ENCODE results near the gene KREMEN2.
A peak's percentile ranks its signal among the peaks of the same experiment; 100 is the strongest.
"Not testable (repeated sequence)": the region's sequence is repeated elsewhere in the genome, so short reads cannot be mapped to it uniquely, and the experiment has no call there.

KREMEN2 gene, protein sequence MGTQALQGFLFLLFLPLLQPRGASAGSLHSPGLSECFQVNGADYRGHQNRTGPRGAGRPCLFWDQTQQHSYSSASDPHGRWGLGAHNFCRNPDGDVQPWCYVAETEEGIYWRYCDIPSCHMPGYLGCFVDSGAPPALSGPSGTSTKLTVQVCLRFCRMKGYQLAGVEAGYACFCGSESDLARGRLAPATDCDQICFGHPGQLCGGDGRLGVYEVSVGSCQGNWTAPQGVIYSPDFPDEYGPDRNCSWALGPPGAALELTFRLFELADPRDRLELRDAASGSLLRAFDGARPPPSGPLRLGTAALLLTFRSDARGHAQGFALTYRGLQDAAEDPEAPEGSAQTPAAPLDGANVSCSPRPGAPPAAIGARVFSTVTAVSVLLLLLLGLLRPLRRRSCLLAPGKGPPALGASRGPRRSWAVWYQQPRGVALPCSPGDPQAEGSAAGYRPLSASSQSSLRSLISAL

DNA sequence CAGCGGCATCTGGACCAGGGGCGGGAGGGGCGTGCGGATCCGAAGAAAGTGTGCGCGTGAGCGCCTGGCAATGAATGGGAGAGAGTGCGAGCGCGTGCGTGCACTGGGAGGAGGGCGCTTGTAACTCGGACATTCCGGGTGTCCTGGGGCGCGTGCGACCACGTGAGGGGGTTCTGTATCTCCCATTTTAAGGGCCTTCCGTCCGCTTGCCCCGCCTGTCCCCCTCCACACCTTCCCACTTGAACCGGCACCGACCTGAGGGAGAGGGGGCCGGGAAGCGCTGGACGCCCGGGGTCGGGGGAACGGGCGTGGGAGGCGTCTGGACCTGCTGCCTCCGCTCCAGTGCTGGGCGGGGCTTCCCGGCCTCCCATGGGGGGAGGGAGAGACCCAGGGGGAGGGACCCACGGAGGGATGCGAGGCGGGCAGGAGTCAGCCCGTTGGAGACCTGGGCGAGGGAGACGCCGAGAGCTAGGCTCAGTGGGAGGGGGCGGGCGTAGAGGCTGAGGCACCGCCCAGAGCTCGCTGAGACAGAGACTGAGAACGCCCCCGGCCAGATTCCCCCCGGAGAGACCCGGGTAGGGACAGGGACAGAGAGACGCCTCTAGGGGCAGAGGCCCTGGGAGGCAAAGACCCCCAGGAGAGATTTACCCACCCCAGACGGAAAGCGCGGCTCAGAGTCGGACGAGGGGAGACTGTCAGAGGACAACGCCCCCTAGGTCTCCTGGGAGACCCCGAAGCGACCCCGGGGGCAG lies at the start of gene KREMEN2:
Gene KREMEN2, plus strand, starts transcription at position 553 of the 752 bp plus-strand sequence. CDS start 246 bp downstream, outside the sequence.
- no peak for DNase-seq (ENCODE audit: low spot score)

DNA sequence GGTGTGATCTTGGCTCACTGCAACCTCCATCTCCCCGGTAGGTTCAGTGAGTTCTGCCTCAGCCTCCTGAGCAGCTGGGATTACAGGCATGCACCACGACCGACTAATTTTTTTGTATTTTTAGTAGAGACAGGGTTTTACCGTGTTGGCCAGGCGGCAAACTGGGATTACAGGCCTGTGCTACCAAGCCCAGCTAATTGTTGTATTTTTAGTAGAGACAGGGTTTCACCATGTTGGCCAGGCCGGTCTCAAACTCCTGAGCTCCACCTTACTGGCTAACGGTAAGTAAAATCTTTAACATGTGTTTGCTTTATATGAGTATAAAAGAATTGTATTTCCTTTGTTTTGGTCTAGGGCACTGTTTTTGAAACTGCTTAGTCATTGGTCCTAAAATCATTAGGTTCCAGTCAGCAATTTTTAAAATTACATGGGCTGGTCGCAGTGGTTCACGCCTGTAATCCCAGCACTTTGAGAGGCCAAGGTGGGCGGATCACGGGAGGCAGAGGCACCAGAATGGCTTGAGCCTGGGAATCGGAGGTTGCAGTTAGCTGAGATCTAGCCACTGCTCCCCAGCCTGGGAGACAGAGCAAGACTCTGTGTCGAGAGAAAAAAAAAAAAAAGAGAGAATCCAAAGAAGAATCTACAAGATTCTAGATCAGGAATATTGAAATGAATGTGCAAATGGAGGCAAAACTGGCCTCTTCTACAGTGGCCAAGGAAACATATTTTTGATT lies 48.7 kb upstream of the KREMEN2 start:
- no peak for DNase-seq (ENCODE audit: low spot score)

DNA sequence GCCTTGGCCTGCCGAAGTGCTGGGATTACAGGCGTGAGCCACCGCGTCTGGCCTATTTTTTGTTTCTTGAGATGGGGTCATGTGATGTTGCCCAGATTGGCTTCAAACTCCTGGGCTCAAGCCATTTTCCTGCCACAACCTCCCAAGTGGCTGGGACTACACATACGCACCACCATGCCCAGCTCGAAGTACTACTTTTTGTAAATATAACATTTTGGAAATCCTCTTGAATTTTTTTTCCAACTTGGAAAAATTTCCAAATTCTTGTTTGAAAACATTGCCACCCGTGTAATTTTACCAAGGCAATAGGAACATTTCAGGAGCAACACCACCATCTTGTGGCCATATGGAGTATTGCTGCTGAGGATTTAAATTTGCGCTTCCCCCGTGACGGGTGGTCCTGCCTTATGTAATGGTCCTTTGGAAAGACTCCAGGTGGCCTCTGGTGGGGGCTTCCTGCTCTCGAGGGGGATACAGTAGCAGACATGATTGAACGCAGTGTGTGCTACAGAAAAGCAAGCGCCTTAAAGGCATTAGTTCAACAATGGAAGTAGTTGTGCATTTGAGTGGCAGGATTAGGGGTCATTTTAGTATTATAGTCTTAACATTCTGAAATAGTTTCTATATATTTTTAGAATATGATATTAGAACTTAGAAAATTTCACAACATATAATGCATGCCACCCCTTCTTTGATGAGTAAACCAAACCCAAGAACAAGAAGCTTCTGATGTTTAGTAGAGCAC lies 44.4 kb upstream of the KREMEN2 start:
- DNase-seq (ENCODE audit: low spot score): peak; percentile 48

DNA sequence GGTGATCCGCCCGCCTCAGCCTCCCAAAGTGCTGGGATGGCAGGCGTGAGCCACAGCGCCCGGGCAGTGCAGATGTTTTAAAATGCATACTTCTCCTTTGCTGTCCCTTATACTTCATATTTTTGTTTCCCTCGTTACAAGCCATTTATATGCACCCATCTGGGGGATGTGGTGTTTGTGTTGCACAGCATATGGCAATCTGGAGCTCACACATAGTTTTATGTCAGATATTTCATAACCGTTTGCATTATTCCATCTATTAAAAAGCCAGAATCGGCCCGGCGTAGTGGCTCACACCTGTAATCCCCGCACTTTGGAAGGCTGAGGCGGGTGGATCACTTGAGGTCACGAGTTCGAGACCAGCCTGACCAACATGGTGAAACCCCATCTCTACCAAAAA lies 40.6 kb upstream of the KREMEN2 start:
- no peak for DNase-seq (ENCODE audit: low spot score)

DNA sequence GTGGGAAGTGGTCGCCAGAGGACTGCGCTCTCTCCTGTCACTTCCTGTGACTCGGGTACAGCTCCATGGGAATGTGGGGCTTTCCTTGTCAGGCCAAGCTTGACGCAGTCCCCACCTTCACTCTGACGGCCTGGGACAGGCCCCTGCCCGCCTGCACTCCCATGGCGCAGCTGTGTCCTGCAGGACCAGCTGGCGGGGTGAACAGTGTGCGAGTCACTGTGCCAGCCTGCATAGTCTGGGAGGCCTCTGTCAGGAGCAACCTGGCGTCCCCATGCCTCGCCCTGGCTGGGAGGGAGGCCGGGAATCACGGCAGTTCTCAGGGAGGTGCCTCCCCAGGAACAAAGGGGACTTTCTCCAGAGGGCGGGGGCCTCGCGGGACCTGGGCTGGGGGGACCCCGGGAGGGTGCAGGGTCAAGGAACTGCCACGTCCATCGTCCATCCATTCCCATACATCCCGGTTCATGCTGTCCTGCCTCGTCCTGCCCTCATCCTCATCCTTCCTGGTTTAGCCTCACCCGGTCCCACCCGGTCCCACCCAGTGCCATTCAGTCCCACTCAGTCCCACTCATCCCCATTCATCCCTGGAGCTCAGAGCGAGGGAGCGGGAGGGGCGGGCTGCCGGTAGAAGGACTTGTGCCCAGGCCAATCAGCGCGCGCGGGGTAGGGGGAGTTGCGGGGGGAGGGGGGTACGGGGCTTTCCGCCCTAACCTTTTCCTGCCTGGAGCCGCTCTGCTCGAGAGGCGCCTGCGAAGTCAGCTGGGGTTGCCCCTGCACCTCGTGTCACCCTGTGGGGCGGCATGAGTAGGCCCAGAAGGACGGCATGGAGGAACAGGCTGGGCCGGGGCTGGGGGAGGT lies 38.9 kb upstream of the KREMEN2 start:
- no peak for DNase-seq (ENCODE audit: low spot score)

DNA sequence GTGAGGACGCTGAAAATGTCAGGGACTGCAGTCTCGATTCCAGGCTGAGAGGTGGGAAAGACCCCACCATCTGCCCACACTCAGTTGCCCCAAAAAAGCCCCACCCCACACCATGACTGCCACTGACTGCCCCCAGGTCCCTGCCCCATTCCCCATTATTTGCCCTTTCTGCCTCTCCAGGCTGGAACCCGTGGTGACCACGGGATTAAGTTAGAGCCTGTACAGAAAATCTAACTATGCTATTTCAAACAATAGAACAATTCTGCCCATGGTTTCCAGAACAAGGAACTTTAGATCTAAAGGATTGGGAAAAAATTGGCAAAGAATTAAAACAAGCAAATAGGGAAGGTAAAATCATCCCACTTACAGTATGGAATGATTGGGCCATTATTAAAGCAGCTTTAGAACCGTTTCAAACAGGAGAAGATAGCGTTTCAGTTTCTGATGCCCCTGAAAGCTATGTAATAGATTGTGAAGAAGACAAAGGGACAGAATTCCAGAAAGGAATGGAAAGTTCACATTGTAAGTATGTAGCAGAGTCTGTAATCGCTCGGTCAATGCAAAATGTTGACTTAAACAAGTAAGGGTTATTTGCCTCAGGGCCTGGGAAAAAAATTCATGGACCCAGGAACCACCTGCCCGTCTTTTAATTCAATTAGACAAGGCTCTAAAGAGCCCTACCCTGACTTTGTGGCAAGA lies 38.0 kb upstream of the KREMEN2 start:
- DNase-seq (ENCODE audit: low spot score): no peak

DNA sequence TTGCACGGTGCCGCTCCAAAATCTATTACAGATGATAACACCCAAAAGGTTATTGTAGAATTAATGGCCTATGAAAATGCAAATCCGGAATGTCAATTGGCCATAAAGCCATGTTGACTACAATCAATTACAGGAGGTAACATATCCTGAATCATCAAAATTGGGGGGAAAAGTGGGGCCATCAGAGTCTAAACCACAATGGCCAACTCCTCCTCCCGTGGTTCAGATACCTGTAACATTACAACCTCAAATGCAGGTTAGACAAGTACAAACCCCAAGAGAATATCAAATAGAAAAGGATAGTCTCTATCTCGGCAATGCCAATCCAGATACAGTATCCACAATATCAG lies 37.5 kb upstream of the KREMEN2 start:
- DNase-seq (ENCODE audit: low spot score): no peak

DNA sequence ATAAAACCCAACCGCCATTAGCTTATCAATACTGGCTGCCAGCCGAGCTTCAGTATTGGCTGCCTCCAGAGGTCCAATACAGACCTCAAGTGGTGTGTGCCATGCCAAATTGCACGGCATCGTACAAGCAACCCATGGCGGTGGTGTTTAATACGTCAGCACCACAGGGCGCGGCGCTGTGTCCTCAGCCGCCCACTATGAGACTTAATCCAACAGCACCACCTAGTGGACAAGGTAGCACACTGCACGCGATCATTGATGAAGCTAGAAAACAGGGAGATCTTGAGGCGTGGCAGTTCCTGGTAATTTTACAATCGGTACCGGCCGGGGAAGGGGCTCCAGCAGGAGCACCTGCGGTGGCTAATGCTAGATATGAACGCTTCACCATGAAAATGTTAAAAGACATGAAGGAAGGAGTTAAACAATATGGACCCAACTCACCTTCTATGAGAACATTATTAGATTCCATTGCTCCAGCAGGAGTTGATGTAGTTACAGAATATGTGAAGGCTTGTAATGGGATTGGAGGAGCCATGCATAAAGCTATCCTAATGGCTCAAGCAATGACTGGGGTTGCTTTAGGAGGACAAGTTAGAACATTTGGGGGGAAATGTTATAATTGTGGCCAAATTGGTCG lies 36.9 kb upstream of the KREMEN2 start:
- DNase-seq (ENCODE audit: low spot score): peak; percentile 79

DNA sequence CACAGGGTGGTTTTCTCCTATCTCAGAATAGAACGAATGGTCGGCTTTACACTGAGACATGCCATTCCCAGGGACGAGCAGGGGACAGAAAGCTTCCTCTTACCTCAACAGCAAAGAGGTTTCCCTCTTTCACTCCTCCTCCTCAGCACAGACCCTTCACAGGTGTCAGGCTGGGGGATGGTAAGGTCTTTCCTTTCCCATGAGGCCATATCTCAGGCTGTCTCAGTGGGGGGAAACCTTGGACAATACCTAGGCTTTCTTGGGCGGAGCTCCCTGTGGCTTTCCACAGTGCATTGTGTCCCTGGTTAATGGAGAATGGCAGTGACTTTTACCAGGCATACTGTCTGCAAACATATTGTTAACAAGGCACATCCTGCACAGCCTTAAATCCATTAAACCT lies 35.9 kb upstream of the KREMEN2 start:
- not testable (repeated sequence) for DNase-seq (ENCODE audit: low spot score)

DNA sequence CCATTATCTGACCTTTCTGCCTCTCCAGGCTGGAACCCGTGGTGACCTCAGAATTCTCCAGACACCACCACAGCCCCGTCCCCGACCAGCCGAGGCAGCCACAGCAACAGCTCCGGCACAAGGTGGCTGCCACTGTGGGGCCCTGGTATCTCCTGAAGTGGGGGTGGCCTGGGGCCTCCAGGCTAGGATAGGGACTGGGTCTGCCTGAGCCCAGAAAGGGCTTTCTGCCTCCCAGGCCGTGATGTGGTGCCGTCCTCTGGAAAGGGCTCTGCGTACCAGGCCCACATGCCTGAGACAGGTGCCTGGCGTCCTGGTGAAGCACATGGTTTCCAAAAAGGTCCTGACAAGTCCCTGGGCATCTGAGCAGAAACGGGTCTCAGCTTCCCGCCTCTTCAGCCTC lies 35.3 kb upstream of the KREMEN2 start:
- no peak for DNase-seq (ENCODE audit: low spot score)

DNA sequence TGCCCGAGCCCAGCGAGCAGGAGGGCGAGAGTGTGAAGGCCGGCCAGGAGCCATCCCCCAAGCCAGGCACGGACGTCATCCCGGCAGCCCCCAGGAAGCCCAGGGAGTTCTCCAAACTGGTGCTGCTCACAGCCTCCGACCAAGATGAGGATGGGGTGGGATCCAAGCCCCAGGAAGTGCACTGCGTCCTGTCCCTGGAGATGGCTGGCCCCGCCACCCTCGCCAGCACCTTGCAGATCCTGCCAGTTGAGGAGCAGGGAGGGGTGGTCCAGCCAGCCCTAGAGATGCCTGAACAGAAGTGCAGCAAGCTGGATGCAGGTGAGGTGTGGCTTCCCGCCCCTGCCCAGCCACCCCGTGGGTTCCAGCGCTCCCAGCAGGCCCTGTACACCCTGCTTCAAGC lies 34.4 kb upstream of the KREMEN2 start:
- DNase-seq (ENCODE audit: low spot score): no peak

DNA sequence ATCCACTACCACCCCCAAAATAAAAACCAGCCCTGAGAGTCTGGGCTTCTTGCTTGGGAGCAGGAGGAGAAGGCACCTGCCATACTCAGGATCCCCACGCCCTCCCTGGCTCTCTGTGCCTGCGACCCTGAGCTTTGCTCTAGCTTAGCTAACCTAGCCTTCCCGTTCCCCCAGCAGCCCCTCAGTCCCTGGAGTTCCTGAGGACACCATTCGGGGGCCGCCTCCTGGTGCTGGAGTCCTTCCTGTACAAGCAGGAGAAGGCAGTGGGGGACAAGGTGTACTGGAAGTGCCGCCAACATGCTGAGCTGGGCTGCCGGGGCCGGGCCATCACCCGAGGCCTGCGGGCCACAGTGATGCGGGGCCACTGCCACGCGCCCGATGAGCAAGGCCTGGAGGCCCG lies 33.8 kb upstream of the KREMEN2 start:
- DNase-seq (ENCODE audit: low spot score): no peak

DNA sequence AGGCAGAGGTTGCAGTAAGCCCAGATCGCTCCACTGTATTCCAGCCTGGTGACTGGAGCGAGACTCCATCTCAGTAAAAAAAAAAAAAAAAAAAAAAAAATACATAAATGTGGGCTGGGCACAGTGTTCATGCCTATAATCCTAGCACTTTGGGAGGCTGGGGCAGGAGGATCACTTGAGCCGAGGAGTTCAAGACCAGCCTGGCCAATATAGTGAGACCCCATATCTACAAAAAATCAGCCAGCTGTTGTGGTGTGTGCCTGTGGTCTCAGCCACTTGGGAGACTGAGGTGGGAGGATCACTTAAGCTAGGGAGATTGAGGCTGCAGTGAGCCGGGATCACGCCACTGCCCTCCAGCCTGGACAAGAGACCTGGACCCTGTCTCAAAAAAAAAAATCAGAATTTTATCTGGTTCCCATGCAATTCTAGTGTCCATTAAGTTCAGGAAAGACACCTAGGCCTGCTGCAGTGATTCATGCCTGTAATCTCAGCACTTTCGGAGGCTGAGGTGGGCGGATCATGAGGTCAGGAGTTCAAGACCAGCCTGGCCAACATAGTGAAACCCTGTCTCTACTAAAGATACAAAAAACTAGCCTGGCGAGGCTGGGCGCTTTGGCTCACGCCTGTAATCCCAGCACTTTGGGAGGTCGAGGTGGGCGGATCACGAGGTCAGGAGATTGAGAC lies 32.7 kb upstream of the KREMEN2 start:
- DNase-seq (ENCODE audit: low spot score): not testable (repeated sequence)

DNA sequence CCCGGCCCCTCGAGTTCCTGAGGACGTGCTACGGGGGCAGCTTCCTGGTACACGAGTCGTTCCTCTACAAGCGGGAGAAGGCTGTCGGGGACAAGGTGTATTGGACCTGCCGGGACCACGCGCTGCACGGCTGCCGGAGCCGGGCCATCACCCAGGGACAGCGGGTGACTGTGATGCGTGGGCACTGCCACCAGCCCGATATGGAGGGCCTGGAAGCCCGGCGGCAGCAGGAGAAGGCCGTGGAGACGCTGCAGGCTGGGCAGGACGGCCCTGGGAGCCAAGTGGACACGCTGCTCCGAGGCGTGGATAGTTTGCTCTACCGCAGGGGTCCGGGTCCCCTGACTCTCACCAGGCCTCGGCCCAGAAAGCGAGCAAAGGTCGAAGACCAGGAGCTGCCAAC lies 30.9 kb upstream of the KREMEN2 start:
- DNase-seq (ENCODE audit: low spot score): no peak

DNA sequence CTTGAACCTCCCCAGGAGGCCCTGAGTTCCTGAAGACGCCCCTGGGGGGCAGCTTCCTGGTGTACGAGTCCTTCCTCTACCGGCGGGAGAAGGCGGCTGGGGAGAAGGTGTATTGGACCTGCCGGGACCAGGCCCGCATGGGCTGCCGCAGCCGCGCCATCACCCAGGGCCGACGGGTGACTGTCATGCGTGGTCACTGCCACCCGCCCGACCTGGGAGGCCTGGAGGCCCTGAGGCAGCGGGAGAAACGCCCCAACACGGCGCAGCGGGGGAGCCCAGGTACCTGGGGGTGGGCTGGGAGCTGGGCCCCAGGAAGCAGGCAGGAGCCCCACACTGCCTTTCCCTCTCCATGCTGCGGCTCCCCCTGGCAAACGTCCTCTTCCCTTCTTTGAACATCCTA lies 30.4 kb upstream of the KREMEN2 start:
- no peak for DNase-seq (ENCODE audit: low spot score)

DNA sequence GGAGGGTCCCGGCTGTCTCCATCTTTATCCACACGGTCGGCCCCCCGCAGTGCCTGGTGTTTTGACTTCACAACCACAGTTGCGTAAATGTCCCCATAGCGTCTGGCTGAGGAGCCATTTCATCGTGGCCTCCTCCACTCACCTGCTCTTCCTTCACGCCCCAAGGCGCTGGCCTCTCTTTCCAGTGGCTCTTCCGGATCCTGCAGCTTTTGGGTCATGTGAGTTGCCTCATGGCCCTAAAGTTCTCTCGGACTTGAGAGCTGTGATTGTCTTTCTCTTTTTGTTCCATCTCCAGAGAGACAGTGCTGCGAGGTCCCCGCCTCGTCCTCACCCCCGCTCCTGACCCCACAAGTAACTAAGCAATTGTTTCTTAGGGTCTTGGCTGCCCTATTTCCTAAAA lies 29.6 kb upstream of the KREMEN2 start:
- DNase-seq (ENCODE audit: low spot score): no peak

DNA sequence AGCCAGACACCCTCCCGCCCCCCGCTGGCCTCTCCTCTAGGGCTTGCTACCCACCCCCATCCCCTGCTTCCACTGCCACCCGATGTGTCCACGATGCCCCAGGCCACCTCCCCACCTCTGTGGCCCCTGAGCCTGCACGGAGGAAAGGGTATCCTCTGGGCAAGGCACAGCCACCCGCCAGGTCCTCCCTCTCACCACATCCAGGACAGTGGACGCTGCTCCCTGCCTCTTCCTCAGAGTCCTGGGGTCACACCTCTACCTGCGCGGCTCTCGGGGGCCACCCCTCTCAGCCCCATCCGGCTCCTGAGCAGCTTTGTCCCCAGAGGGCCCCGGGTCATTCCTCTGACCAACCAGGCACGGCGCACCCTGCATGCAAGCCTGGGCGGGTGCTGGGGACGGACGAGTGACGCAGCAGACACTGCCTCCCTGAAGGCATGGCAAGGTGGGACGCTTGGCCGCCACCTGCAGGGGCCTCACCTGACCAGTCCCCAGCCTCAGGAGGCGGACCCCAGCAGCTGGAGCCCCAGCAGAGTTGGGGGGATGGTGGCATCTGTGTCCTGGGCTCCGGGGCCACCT lies 27.6 kb upstream of the KREMEN2 start:
- no peak for DNase-seq (ENCODE audit: low spot score)

DNA sequence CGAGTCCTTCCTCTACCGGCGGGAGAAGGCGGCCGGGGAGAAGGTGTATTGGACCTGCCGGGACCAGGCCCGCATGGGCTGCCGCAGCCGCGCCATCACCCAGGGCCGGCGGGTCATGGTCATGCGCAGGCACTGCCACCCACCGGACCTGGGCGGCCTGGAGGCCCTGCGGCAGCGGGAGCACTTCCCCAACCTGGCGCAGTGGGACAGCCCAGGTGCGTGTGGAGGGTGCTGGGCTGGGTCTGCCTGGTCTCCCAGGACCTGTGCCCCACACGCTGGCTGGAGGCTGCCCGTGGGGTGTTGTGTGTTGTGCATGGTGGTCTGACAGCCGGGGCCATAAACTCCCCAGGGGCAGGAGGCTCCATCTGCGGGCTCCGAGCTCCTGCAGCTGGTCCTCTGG lies 26.9 kb upstream of the KREMEN2 start:
- DNase-seq (ENCODE audit: low spot score): no peak

DNA sequence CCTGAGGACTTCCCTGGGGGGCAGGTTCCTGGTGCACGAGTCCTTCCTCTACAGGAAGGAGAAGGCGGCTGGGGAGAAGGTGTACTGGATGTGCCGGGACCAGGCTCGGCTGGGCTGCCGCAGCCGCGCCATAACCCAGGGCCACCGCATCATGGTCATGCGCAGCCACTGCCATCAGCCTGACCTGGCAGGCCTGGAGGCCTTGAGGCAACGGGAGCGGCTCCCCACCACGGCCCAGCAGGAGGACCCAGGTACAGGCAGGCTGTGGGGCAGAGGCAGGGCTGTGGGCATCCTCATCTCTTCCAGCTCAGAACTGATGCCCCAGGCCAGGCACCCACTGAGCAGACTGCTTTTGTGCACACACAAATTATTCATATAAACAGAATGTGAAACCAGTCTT lies 25.9 kb upstream of the KREMEN2 start:
- no peak for DNase-seq (ENCODE audit: low spot score)

Data from COLO829 (cell line).